ENCODE data around the gene SPDYE18.
"Not testable (repeated sequence)": the region's sequence is repeated elsewhere in the genome, so short reads cannot be mapped to it uniquely, and the experiment has no call there.

The SPDYE18 gene, protein sequence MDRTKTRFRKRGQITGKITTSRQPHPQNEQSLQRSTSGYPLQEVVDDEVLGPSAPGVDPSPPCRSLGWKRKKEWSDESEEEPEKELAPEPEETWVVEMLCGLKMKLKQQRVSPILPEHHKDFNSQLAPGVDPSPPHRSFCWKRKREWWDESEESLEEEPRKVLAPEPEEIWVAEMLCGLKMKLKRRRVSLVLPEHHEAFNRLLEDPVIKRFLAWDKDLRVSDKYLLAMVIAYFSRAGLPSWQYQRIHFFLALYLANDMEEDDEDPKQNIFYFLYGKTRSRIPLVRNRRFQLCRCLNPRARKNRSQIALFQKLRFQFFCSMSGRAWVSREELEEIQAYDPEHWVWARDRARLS

DNA sequence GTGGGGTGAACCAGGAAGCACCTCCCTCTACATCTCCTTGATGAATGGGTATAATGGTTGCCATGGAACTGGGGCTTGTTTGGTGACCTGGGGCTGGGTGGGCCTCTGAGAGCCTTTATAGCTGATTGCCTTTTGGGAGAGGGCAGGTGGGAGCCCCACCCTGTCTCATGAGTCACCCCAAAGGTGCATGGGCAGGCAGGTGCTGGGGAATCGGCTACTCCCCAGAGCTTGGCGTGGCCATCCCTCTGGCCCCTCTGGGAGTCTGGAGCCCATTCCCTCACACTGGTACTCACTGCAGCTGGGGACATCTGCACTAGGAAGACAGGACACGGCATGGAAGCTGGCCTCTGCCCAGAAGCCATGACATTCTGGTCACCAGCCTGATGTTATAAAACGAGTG lies at the start of gene SPDYE18:
TSS of gene SPDYE18 (minus strand) at position 2 of the 400 bp plus-strand sequence. CDS start 2,046 bp downstream, outside the sequence.
- DNase-seq, result not testable (repeated sequence)

- not testable (repeated sequence) for DNase-seq
Measured at GRCh38 chr7:77108362-77108761, 46.0 kb upstream of the SPDYE18 start.

DNA sequence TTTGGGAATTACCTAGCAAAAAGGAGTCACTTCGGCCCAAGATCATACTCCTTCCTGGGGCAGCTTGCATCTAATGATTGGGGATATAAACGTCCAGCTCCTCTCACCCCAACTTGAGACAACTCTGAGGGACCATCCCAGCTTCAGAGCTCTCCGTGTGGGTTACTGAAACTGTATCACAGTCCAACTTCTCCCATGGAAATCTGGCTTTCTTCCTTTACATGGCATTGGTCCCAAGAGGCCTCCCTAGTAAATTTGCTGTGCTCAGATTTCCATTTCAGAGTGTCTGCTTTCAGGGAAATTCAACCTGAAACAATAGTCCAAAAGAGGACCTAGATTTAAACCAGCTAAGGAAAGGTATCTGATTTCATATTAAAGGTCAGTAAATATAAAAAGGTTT lies 45.3 kb upstream of the SPDYE18 start:
- DNase-seq, result peak; percentile 15

DNA sequence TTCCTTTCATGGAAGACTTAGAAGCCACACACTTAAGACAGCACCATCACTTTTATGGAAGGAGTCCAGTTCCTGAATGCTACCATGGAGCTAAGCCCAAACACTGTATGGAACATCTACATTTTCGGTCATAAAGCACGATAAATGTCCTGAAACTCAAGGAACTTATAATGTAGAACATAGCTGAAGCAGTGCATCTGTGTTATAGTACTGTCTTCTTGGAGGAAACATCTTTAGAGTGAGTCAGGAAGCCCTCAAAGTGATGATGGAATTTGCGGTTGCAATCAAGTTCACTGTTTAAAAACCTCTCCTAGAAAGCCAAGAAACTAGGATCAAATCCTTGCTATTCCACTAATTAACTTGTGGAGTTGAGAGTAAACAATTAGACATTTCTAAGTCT lies 43.5 kb upstream of the SPDYE18 start:
- DNase-seq, result not testable (repeated sequence)

DNA sequence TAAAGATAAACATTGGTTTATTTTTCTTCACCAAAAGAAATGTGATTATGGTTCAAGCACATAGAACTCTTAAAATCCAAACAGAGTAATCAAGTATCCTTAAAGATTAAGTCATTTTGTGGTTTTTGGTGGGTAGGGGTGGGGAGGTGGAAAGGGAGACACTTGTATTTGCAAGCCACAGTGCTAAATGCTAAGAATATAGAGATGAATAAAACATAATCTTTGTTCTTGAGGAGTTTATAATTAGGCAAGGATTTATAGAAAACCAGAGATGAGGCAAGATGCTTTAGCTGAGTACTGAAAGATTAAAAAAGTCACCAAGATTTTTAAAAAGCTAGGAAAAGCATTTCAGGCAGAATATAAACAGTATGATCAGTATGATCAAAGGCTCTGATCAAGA lies 40.3 kb upstream of the SPDYE18 start:
- DNase-seq, result not testable (repeated sequence)

GRCh38 chr7:77101187-77101586 lies 38.8 kb upstream of the SPDYE18 start:
- not testable (repeated sequence) for DNase-seq

- not testable (repeated sequence) for DNase-seq
Measured at GRCh38 chr7:77100501-77100900, 38.1 kb upstream of the SPDYE18 start.

DNA sequence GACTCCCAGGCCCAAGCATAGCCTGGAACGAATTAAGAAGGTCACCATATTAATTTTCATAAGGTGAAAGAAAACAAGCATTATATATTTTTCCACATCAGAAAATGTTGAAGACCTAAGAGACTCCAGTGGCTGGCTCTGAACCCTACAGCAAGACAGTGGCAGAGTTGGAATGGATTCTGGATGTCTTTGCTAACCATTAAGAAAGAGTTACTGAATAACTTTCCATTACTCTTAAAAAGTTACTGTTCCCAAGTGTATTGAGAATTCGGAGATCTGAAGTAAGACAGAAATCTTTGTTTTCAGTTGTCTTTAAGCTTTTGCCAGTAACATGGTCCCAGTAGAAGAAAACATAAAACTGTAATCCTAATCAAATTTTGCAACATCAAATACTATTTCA lies 29.9 kb upstream of the SPDYE18 start:
- not testable (repeated sequence) for DNase-seq

- DNase-seq, result not testable (repeated sequence)
Measured at GRCh38 chr7:77082192-77082591, 19.8 kb upstream of the SPDYE18 start.

GRCh38 chr7:77080236-77080635 lies 17.9 kb upstream of the SPDYE18 start:
- not testable (repeated sequence) for DNase-seq

DNA sequence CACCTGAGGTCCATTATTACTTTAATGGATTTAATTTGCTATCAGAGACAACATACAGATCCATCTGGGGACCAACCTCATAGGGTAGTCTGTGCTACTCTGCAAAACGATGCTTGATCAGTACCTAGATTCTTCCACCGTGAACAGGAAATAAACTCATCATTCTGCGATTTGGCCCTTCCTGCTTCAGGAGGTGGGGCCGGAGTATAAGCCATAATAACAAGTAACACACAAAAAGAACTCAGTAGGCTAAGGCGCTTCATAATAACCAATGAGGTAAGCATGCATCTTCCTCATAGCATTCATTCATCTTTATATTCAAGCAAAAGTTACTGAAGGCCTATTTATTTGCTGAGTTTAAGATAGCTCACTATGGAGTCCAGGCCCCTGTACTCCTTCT lies 17.3 kb upstream of the SPDYE18 start:
- DNase-seq, result not testable (repeated sequence)

- not testable (repeated sequence) for DNase-seq
Measured at GRCh38 chr7:77079112-77079511, 16.8 kb upstream of the SPDYE18 start.

- DNase-seq, result not testable (repeated sequence)
Measured at GRCh38 chr7:77077060-77077459, 14.7 kb upstream of the SPDYE18 start.

- not testable (repeated sequence) for DNase-seq
Measured at GRCh38 chr7:77074786-77075396, 12.5 kb upstream of the SPDYE18 start.

DNA sequence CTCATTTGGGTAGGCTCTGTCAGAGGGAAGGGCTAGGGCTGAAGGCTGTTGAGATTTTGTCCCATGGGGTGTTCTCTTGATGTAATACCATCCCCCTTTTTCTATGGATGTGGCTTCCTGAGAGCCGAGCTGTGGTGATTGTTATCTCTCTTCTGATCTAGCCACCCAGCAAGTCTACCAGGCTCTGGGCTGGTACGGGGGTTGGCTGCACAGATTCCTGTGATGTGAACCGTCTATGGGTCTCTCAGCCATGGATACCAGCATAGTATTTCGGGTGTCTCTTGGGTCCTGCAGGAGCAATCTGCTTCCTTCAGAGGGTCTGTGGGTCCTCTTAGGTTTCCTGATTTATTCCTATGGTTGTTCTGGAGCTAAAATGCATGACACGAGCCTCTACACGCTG lies 8.8 kb upstream of the SPDYE18 start:
- not testable (repeated sequence) for DNase-seq

DNA sequence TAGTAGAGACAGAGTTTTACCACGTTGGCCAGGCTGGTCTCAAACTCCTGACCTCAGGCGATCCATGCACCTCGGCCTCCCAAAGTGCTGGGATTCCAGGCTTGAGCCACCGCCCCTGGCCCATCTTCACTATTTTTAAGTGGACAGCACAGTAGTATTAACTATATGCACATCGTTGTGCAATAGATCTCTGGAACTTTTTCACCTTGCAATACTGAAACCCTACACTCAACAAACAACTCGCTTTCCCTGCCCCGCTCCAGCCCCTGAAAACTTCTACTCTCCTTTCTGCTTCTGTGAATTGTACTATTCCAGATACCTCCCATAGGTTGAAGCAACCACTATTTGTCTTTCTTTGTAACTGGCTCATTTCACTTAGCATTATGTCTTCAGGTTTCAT lies 3.5 kb upstream of the SPDYE18 start:
- DNase-seq, result not testable (repeated sequence)

DNA sequence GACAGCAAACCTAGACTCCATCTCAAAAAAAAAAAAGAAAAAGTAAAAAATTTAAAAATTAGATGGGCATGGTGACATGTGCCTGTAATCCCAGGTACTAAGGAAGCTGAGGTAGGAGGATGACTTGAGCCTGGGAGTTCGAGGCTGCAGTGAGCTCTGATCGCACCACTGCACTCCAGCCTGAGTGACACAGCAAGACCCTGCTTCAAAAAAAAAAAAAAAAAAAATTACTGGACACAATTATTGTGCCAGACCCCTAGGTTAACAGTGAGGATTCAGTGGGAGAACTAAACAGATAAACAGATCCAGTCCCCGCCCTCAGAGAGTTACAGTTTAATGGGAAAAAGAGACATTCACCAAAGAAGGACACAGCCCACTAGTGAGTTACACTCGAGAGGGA lies 1.4 kb upstream of the SPDYE18 start:
- DNase-seq, result not testable (repeated sequence)

- not testable (repeated sequence) for DNase-seq
Measured at GRCh38 chr7:77032261-77032660, 30.1 kb downstream of the SPDYE18 start, which contains the start of gene SPDYE17. TSS of gene SPDYE17 (minus strand) at chr7:77032361. CDS start at chr7:77030570, 1,791 bp downstream.

DNA sequence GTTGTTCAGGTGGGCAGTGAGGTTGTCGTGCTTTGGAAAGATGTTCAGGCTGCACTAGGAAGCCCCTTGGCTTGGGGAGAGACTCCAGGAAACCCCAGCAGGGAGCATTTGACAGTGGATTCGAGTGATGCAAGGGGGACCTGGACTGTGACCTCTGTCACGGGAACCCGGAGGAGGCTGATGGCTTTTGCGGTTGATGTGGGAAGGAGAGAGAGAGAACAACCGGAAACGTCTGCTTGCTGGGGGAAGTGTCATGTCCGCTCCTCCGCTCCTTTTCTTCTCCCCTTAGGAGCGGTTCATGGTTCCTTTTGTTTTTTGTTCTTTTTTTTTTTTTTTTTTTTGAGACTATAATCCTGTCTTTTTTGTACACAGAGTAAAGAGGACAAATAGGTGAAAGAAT lies 36.0 kb downstream of the SPDYE18 start:
- not testable (repeated sequence) for DNase-seq

GRCh38 chr7:77010074-77010680 lies 52.2 kb downstream of the SPDYE18 start:
- DNase-seq, result not testable (repeated sequence)

GRCh38 chr7:77008000-77008399 lies 54.4 kb downstream of the SPDYE18 start:
- not testable (repeated sequence) for DNase-seq

GRCh38 chr7:77006127-77007110 lies 55.9 kb downstream of the SPDYE18 start:
- not testable (repeated sequence) for DNase-seq
